Anterior cingulate cortex (tissue), 58 donors: ENCODE data around the gene CTPS1.
A peak's percentile ranks its signal among the peaks of the same experiment; 100 is the strongest.

Source experiments
- DNase-seq, 58 donors: peaks; one replicate each; lab custom pipeline; 2025; lab: John Stamatoyannopoulos, UW

Gene CTPS1, protein sequence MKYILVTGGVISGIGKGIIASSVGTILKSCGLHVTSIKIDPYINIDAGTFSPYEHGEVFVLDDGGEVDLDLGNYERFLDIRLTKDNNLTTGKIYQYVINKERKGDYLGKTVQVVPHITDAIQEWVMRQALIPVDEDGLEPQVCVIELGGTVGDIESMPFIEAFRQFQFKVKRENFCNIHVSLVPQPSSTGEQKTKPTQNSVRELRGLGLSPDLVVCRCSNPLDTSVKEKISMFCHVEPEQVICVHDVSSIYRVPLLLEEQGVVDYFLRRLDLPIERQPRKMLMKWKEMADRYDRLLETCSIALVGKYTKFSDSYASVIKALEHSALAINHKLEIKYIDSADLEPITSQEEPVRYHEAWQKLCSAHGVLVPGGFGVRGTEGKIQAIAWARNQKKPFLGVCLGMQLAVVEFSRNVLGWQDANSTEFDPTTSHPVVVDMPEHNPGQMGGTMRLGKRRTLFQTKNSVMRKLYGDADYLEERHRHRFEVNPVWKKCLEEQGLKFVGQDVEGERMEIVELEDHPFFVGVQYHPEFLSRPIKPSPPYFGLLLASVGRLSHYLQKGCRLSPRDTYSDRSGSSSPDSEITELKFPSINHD

DNA sequence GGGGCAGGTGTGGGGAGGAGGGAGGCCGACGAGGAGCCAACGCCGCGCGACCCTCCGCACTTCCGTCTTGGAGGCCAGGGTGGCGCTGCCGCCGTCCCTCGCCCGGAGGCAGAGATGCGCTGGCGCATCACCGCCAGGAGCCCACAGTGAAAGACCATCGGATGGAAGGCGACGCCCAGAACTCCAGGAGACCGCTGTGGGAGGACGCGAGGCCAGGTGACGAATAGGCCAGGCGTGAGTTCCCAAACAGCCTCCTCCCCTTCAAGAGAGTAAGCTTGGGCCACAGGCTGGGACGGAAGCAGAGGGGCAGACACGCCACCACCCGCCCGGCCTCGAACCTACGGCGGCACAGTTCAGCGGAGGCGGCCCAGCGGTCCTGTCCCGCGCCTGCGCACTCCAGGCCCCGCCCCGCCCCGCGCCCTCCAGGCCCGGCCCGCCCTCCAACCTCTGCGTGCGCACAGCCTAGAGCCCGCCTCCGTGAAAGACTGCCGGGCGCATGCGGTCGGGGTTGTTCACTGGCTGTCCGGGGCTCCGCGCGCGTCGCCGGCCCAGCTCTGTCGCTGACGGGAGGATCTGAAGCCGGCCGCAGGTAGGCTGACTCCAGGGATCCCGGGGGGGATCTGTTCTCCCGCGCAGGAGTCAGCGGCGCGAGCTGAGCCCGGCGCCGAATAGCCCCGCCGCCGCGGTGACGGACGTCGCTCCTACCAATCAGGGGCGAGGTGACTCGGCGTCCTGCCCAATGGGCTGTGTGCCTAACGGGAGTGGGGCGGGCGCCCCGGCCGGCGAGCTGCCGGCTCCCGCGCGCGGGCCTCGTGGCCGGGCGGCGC, at the start of gene CTPS1:
TSS of gene CTPS1 (plus strand) at position 456 of the 827 bp plus-strand sequence. CDS start 3,595 bp downstream, outside the sequence.
- peak; percentile 81 to 99 (median 96) for DNase-seq

DNA sequence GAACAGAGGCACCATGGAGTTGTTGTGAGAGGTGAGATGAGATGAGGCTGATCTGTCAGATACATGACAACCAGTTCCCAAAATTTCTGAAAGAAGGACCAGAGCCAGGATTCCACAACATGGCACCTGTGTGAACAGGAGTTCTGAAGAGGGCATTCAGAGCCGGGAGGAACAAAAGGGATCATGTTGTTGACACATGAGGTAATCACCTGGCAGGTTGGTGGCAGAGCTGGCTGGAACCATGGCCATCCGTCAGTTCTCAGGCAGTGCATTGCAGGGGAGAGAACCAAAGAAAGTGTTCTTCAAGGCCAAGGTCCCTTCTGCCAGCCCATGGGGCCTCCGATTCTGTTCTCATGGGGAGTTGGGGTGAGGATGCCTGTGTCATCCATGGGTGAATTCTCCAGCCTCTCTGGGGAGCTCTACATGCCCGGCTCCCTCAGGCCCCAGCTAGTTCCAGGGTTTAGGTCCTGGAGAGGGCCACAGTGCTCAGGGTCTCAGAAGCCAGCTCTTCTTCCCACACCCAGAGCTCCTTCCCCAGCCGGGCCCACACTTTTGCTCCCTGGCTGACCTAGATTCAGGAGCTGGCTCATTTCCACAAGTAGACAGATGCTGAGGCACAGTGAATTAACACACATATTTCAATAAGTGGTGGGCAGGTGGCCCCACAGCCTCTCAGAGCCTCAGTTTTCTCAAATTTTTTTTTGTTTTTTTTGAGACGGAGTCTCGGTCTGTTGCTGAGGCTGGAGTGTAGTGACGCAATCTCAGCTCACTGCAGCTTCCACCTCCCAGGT, 49.1 kb upstream of the CTPS1 start:
- DNase-seq = no peak

DNA sequence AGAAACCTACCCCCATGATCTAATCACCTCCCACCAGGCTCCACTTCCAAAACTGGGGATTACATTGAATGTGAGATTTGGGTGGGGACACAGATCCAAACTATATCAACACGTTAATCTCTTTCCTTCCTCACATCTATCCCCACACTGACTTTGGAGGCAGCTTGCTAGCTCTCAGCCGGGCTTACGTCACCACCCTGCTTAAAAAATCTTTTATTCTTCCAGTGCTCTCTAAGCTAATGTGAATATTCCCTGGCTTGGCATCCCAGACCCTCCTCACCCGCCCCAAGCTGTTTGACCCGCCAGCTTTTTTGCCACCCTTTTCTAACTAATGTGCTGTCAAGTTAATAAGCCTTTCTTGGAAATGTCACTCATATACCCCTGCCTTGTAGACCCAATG, 47.9 kb upstream of the CTPS1 start:
- DNase-seq = no peak

DNA sequence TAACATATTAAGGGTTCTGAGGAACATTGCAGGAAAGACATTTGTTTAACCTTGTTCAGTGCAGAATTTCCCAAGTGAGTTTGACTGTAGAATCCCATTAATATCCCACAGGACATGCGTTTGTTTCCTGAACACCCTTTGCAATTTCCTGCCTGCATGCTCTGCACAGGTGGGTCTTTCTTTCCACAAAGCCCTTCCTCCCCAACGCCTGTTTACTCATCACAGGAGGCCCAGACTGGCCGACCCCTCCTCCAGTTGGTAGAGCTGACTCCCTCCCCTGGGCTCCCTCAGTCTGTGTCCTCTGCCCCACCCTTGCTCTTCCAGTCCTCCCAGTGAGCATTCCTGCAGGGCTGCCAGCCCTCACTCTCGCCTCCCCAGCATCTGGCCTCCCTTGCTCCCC, 47.5 kb upstream of the CTPS1 start:
- no peak for DNase-seq

DNA sequence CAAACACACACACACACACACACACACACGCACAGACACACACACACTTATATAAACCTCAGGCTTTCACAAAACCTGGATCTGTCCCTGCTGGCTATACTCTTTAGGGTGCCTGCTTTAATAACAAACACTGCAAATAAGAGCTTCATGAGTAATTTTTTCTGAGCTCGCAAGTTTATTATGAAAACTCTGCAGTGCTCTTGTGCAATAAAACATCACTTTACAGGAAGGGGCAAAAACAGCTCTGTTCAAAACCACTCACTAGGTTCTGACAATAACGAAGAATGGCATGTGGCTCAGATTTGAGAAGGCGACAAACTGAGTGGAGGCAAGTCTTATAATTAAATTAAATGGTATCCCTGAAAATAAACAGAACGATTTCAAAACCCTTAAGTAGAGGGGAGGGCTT, 42.6 kb upstream of the CTPS1 start:
- no peak for DNase-seq

DNA sequence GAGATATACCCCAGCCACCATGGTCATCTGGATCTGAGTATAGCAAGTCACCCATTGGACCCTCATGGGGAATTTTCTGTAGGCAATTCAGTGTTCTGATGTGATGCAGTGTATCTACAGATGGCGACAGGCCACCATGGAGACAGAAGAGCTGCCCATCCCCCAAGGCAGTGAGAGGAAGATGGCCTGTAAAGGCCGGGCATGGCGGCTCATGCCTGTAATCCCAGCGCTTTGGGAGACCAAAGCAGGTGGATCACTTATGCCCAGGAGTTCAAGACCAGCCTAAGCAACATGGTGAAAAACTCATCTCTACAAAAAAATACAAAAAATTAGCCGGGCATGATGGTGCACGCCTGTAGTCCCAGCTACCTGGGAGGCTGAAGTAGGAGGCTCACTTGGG, 41.1 kb upstream of the CTPS1 start:
- no peak for DNase-seq

DNA sequence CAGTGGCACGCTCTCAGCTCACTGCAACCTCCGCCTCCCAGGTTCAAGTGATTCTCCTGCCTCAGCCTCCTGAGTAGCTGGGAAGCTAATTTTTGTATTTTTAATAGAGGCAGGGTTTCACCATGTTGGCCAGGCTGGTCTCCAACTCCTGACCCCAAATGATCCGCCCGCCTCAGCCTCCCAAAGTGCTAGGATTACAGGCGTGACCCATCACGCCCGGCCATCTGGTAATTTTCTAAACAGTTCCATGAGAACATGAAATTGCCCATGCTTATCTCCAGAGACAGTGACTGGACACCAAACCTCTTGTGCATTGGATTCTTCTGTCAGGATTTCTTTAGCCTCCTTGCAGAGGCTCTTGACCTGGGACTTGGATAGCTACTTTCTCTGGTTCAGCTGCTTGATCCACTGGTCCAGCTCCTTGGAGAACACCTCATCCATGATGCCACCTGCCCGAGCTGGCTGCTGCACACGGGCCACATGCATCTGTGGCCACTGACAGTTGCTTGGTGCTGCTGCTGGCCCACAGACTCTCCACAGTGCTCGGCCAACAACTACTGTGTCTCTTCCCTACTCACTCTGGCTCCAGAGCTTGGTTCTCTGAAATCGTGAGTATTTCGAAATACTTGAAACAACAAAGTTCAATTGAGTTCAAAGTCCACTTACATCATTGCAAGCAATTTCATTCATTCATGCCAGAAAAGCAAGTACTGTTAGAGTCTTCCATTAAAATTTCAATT, 40.0 kb upstream of the CTPS1 start:
- peak in 2 of 58 donors; percentile 32 to 66 for DNase-seq

DNA sequence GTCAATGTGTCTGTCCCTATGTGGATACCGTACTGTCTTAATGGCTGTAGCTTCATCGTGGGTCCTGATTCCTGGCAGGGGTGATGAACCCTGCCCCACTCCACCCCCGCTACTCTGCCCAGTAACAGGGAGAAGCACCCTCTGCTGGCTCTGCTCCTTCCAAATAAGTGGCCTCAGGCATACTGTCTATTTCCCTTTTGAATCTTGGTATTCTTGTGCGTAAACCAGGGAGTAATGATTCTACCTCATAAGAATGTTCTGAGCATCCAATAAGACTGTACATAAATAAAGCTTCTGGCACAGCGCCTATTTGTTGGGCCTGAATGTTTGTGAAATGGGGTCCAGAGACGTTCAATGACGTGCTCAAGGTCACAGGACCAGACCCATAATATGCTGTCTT, 35.2 kb upstream of the CTPS1 start:
- DNase-seq = no peak

DNA sequence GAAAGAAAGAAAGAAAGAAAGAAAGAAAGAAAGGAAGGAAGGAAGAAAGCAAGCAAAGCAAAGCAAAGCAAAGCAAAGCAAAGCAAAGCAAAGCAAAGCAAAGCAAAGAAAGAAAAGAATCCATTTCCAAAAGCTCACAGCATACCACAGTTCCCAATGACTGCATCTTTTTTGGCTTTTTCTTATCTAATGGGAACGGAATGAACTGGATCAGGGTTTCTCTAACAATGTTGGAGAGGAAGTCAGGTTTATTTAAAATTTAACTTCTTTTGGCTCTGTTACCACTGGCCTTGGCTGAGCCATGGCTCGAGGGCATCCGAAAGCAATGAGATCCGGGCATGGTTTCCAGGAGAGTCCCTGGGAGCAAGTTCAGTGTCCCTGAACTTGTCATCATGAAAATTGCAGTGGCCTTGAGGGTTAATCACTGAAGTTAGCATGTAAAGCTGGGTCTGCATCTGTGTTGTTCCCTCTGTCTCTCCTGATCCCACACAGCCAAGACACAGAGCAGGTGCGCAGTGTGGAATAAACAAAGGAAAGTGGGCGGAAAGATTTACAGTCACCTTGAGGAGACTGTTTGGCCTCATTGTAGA, 34.6 kb upstream of the CTPS1 start:
- no peak for DNase-seq

DNA sequence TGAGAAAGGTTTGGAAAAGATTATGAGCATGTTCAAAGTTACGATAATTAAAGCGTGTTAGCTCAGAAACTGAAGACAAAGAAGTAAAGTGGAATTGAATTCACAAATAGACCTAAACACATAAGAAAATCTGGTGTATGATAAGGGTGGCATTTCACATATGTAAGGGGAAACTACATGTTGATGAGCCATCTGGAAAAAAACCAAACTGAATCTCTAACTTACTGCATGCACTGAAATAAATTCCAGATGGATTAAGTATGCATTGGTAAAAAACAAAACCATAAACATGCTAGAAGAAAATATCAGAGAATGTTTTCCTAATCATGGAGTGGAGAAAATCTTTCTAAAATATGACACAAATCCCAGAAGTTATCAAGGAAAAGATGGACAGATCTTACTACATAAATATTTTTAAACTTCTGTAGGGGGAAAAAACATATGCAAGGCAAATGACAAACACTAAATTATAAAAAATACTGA, 34.0 kb upstream of the CTPS1 start:
- no peak for DNase-seq

DNA sequence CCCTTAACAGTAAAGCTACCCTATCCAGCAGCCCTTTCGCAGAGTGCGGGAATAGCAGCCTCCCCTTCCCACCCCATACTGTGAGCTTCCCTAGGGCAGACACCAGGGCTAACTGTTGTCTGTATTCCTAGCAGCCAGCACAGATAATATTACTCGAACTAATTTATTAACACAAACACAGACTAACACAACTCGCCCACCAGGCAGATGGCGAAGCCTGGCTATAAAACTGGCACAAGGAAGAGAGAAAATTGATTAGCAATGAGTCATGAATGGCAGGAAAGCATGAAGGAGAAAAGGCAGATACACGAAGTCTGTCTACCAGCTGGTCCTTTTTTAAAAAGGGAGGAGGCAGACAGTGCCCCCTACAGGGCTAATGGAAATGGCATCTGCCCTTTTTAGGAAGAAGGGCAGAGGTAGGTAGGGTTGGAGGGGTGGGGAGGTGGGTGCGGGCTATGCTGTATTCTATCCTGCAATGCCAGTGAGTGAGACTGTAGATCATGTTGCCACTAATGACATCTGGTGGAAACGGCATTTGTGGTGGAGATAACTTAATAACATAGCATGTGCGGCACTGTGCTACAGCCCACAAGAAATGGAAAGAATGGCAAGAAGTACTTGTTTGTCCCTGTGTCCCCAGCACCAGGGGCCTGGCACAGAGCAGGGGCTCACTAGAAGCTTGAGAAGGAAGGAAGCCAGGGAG, 30.6 kb upstream of the CTPS1 start:
- peak in 40 of 58 donors; percentile 2 to 63 (median 18) for DNase-seq

DNA sequence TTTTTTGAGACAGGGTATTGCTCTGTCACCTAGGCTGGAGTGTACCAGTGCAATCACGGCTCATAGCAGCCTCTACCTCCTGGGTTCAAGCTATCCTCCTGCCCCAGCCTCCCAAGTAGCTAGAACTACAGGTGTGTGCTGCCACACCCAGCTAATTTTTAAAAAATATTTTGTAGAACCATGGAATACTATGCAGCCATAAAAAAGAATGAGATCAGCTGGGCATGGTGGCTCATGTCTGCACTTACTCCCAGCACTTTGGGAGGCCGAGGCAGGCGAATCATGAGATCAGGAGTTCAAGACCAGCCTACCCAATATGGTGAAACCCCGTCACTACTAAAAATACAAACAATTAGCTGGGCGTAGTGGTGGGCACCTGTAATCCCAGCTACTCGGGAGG, 29.9 kb upstream of the CTPS1 start:
- DNase-seq = no peak

DNA sequence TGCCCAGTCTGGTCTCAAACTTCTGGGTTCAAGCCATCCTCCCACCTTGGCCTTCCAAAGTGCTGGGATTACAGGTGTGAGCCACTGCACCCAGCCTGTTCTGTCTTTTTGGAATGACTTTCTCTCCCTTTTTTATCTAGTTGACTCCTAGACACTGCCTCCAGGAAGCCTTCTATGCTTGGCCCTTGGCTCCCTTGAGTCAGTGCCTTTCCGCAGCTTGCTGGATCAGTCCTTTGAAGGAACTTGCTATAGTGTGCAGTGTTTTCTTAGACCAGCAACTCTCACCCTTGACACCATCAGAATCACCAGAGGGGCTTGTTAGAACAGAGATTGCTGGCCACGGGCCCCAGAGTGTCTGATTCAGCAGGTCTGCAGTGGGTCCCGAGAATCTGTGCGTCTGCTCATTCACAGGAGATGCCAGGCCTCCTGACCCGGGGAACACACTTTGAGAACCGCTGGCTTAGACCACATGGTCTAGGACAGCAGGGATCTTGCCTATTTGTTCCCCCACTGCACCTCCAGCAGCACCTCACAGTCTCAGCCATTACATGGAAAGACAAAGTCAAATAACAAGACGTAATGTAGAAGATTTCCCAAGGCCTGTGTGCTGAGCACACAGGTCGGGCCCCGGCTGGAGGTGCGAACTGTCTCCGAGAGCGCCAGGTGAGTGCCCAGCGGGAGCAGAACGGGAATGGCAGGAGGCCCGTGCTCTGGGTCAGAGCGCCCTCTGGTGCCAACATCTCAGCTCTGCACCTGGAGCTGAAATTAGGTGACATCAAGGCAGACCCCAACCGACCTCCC, 27.4 kb upstream of the CTPS1 start:
- peak in 52 of 58 donors; percentile 3 to 81 (median 40) for DNase-seq

DNA sequence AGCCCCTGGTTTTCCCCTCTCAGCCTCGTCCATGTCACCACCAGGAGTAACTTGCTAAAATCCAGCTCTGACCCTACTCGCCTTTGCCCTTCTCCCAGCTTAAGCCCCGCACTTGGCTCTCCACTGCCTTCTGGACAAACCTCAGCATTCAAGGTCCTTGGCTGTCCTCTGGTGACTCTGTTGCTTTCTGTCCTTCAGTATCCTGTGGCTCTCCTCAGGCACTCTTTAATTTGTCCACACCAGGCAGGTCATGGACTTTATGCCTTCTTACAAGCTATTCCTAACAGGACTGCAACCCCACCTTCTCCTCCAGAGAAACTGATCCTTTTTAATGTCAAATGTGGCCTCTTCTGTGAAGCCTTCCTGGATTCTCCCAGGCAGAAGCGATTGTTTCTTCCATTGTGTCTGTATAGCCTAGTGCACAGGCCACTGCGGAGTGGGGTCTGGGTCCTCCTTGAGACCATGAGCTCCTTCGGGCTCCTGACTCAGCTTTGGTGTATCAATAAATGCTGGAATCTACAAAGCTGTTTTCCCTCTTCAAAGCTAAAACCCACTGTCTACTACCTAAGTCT, 26.7 kb upstream of the CTPS1 start:
- DNase-seq = no peak

DNA sequence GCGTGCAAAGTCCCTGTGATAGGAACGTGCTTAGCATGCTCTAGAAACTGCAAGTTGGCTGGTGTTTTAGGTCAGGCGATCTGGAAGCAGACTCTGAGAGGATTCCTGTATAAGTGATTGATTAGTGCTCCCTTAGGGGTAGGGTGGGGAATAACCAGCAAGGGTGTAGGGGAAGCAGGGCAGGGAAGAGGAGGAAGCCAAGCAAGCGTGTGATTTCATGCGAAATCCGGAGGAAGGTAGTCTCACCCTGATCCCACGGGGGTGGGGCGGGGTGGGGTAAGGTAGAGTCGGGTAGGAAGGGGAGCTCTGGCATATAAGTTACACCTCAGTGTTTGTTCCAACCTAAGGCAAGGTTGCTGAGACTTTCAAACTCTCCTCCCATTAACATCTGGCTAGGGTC, 24.9 kb upstream of the CTPS1 start:
- DNase-seq = no peak

DNA sequence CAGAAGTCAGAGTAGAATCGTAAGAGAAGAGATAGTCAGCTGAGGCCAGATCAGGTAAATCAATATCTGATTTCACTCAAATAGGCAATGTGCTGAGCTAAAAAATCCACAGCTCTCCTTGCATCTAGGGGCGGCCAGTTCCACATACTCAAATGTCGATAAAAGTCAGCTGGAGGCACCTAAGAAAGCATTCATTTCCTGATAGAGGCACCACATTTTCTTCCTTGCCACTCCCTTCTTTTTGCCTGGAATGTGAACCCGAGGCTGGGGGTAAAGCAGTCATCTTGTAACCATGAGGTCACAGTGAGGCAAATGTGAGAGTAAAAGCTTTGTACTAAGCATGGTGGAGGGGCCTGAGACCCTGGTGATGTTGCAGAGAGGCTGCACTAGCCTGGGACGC, 24.2 kb upstream of the CTPS1 start:
- DNase-seq = no peak

DNA sequence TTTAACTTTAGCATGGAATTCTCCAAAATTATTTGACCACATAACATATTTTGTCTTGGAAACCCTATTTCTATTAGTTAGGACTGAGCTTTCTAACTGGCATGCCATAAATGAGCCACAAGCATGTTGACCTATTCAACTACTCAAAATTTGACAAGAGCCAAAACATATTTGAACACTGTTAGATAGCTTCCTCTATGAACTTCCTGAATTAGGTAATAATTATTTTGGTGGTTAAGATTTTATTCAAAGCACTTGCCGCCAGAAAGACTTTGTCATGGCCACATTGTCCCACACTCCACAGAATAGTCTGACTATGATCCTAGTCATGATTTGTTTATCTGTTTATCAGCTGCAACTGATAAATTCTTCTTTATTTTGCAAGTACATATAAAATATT, 23.1 kb upstream of the CTPS1 start:
- DNase-seq = no peak
